Skeletal muscle cell (primary cell): ENCODE measurements around the gene ZNRF4.

Source experiments
- DNase-seq: peaks from one replicate; pipeline ENCODE4 v3.0.0-alpha.2; 2010; ENCODE audit warnings: low read depth
- H3K4me3 ChIP-seq: 2 replicates; pipeline ENCODE4 v1.5.1; 2011; ENCODE audit warnings: low read depth, mild to moderate bottlenecking, control low read depth, low read length, moderate library complexity

Gene ZNRF4

GRCh38 chr19:5494773-5495172 lies 39.6 kb downstream of the ZNRF4 start:
- H3K4me3 ChIP-seq, result no peak overlapping the region
- no peak for DNase-seq

GRCh38 chr19:5495792-5496191 lies 40.6 kb downstream of the ZNRF4 start:
- H3K4me3 ChIP-seq, result no peak overlapping the region
- DNase-seq, result no peak

GRCh38 chr19:5497297-5497696 lies 42.1 kb downstream of the ZNRF4 start:
- no peak overlapping the region for H3K4me3 ChIP-seq
- no peak for DNase-seq

- no peak overlapping the region for H3K4me3 ChIP-seq
- DNase-seq, result no peak
Observed at GRCh38 chr19:5498830-5499550, 43.8 kb downstream of the ZNRF4 start.

GRCh38 chr19:5501907-5502306 lies 46.7 kb downstream of the ZNRF4 start:
- DNase-seq, result no peak
- H3K4me3 ChIP-seq, result no peak overlapping the region

GRCh38 chr19:5503598-5503997 lies 48.4 kb downstream of the ZNRF4 start:
- no peak for DNase-seq
- no peak overlapping the region for H3K4me3 ChIP-seq

- DNase-seq, result no peak
- no peak overlapping the region for H3K4me3 ChIP-seq
Observed at GRCh38 chr19:5504114-5504513, 48.9 kb downstream of the ZNRF4 start.
